GM19468 (cell line): ENCODE measurements around the gene PLXNC1.

ENCODE experiments used
- ATAC-seq: cut with Tn5 transposase; IDR thresholded peaks from one replicate; pipeline ENCODE4 v1.9.1; 2021; ENCODE audit warnings: mild to moderate bottlenecking, moderate library complexity, moderate number of reproducible peaks; ENCODE audit not compliant: unreplicated experiment; ENCODE audit errors: extremely low read depth

PLXNC1 gene

DNA sequence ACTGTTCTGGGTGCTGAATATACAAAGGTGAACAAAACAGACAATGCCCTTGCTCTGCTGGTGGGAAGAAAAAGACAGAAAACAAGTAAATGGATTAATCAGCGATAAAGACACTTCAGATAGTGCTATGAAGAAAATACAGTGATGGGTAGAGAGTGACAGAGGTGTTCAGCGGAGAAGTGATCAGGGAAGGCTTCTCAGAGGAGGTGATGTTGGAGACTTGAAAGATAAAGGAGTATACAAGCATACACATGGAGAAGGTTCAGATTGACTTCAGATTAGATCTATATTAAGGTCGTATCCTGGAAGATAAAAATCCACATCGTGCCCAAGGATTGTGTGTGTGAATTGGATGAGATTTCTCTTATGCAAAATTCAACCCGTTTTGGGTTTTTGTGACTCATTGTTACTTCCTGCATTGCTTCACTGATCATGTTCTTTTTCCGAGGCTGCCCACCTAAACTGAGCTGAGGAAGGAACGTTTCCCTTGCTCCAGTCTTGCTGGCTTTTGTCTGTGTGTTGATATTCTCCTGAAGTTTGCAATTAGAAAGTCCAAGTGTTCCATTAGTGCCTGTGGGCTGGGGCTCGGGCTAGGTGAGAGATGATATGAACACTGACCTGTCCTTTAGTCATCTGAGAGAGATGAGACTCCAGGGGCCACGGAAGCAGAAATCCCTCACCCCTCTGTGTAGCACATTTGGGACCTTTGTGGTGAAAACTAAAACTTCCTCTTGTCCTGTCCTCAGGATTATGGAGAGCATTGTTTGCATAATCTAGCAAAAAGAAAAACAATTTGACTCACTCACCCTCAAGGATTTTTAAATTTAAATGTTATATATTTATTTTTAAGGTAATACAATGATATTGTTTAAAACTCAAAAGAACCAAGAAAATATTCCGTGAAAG, 27.6 kb downstream of the PLXNC1 start:
- ATAC-seq, result no peak

DNA sequence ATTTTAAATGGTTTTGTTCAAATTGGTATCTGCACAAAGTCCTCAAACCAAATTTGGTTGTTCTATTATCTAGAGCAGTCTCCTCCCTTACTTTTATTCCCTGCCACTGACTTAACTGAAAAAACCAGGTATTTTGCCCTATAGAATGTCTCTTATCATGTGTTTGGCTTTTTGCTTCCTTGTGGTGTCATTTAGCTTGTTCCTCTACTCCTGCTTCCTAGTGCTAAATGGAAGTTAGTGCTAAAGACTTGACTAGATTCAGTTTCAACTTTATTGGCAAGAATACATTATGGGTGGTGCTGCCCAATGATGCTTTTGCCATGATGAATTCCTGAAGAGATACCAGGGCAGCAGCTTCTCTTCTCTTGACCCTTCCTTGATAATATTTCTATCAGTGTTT, 29.7 kb downstream of the PLXNC1 start:
- no peak for ATAC-seq

DNA sequence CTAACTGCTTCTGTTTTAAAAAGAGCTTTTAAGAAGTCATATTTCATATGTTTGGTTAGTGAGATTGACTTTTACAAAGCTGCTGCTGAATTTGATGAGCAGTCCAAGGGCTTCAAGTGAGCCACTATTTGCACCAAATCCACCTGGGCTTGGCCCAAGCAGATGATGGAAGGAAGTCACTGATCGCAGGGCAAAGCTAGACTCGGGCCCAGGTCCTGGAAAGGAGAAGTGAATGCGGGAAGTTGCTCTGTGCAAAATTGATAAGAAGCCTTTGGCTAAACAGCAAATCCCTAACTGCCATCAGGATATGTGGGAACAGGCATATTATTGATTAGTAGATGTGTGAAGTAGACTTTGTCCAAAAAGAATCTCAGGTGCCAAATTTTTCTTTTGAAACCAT, 30.5 kb downstream of the PLXNC1 start:
- ATAC-seq, result no peak

DNA sequence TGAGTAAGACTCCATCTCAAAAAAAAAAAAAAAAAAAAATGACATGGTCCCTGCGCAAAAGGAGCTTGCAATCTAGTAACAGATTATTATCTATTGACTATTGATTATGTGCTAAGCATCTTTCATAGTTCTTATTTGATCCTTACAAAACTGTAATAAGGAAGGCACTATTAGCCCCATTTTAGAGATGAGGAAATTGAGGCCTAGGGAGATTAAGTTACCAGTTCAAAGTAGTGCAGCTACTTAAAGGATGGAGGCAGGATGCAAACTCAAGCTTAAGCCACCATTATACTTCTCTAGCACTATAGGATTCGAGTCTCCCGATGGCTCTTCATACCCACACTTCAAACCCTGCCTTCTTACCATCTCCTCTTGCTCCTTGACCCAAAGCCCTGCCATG, 31.3 kb downstream of the PLXNC1 start:
- ATAC-seq, result no peak

DNA sequence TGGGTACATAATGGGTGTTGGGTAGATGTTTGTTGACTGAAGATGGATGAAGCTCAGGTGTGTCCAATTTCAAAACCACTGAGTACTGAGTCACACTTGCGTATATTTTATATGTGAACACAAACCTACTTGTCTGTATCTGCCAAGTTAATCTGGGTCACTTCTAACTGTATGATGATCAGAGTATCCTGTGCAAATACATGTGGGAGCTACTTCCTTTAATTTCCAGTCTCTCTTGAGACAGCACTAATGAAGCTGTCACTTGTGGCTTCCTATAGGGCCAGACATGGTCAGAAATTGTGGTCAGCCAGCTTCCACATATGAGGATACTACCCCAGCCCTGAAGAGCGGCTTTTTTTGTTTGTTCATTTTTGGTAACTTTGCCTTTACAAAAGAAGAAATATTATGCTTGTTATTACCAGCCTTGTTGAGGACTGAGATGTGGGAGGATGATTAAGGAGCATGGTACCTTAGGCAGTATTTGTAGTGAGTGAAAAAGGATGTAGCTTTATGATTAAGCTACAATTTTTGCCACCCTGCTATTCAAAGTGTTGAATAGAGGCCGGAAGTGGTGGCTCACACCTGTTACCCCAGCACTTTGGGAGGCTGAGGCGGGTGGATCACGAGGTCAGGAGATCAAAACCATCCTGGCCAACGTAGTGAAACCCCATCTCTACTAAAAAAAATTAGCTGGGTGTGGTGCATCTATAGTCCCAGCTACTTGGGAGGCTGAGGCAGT, 32.4 kb downstream of the PLXNC1 start:
- ATAC-seq, result no peak

- no peak for ATAC-seq
These were observed 34.8 kb downstream of the PLXNC1 start for GRCh38 chr12:94182986-94183707.

- ATAC-seq, result no peak
These were observed 35.5 kb downstream of the PLXNC1 start for GRCh38 chr12:94183708-94184379.

DNA sequence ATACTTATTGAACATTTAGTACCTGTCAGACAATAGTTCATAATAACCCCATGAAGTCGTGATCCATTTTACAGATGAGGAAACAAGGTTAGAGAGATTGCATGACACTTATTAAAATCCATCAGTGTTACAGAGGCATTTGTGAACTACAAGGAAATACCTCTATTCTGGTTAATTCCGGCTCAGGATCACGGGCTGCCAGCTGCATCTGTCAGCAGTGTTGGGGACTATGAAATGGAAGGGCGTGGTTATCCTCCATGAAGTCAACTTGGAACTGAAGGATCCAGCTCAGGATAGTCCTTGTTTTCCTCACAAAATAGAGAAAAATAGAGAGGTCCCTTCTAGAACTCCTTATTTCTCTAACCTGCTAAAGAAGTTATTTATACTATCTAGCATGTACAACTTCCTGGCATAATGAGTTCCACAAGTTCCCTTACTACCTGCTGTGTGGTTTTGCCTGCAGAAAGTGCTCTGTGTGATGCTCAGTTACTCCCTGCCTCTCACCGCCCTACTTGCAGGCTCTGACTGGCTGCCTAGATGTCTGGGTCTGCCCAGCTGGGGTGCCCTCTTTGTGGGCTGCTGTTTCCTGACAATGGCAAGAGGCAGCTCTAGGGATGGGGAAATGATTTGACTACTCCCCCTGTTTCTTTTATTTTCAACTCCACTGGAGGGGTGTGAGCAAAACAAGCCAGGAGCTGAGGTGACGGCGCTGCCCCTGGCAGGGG, 36.8 kb downstream of the PLXNC1 start:
- no peak for ATAC-seq

GRCh38 chr12:94185801-94186200, 37.4 kb downstream of the PLXNC1 start:
- ATAC-seq, result no peak

- no peak for ATAC-seq
These were observed 38.2 kb downstream of the PLXNC1 start for GRCh38 chr12:94186278-94187241.

- no peak for ATAC-seq
These were observed 39.0 kb downstream of the PLXNC1 start for GRCh38 chr12:94187361-94187760.

- ATAC-seq, result no peak
These were observed 42.2 kb downstream of the PLXNC1 start for GRCh38 chr12:94190623-94191022.

GRCh38 chr12:94191023-94191422, 42.6 kb downstream of the PLXNC1 start:
- ATAC-seq, result no peak

GRCh38 chr12:94191811-94192210, 43.4 kb downstream of the PLXNC1 start:
- ATAC-seq, result no peak

DNA sequence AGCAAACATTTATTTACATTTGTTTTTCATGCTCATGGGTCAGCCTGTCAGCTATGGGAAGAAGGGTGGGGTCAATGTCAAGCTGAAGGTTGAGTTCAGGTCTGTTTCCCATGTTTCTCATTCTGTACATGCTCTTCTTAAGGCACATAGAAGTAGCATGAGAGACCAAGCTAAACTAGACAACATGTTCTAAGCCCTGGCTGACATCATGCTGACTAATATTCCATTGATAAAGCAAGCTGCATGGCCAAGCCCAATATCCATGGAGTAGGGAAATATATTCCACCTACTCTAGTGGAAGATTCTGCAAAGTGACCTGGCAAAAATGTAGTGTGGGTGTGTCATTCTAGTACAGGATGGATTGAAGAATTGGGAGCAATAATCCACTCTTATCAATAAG, 44.1 kb downstream of the PLXNC1 start:
- no peak for ATAC-seq

DNA sequence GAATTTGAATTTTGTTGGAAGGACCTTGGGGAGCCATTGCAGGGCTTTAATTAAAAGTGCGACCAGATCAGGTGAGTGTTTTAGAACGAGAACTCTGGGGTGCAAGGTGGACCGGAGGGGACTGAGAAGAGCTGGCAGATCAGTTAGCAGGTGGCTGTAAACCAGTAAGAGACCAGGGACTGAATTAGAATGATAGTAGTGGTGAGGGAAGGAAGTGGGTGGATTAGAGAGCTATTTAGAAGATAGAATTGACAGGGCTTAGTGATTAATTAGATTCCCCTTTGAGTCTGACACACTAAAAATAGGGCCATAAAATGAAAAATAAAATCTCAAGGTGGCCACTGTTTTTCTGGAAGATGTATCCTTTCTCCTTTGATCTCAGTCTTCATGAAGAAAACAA, 44.8 kb downstream of the PLXNC1 start:
- ATAC-seq, result no peak

DNA sequence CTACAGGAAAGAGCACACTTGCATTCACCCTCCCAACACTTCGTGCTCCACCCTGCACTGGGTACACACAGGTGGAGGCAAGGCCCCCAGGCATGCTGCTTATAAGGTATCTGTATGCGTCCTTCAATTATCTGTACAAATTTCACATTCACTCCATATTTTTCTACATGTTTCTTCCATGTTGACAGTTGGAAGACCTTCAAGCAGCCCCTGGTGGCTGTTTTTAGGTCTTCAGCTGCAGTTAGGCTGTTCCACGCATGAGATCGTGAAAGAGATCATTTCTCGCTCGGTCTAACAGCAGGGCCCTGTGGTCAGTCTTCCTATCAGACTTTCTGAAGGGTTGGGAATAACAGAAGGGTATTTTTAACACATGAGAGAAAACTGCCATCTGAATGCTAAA, 47.1 kb downstream of the PLXNC1 start:
- ATAC-seq, result no peak

DNA sequence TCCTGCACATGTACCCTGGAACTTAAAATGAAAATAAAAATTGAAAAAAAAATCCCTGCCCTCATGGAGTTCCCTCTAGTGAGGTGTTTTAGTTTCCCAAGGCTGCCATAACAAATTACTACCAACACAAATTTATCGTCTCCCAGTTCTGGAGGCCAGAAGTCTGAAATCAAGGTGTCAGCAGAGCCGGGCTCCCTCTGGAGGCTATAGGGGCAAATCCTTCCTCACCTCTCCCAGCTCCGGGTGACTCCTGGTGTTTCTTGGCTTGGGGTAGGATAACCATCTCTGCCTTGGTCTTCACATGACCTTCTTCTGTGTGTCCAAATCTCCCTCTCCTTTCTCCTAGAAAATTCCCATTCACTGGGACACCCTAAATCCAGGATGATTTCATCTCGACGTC, 50.1 kb downstream of the PLXNC1 start:
- no peak for ATAC-seq

DNA sequence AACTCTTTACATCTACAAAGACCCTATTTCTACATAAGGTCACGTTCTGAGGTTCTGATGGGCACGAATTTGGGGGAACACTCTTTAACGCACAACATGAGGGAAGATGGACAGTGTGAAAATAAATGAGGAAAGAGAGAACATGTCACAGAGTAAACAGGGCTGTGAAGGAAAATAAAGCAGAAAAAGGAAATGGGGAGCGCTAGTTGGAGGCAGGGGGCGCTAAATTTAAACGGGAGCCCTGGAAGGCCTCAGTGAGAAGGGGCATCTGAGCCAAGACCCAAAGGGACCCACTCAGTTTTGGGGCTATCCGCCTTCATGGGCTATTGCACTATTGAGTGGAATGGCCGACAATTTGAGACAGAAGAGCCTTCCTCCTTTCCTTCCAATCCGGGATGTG, 50.5 kb downstream of the PLXNC1 start:
- no peak for ATAC-seq
